GM21737 (cell line): ENCODE results near the gene LDLRAD4.

Source experiments
- ATAC-seq: cut with Tn5 transposase; IDR thresholded peaks from one replicate; pipeline ENCODE4 v1.9.1; 2021; ENCODE audit warnings: mild to moderate bottlenecking, moderate library complexity; ENCODE audit not compliant: unreplicated experiment

Gene LDLRAD4

GRCh38 chr18:13227910-13228309 lies 9.3 kb downstream of the LDLRAD4 start:
- no peak for ATAC-seq

- no peak for ATAC-seq
Observed at GRCh38 chr18:13229001-13229671, 10.6 kb downstream of the LDLRAD4 start.

GRCh38 chr18:13231151-13231550 lies 12.6 kb downstream of the LDLRAD4 start:
- ATAC-seq = no peak

- no peak for ATAC-seq
Observed at GRCh38 chr18:13232086-13232917, 13.7 kb downstream of the LDLRAD4 start.

- no peak for ATAC-seq
Observed at GRCh38 chr18:13232971-13233786, 14.6 kb downstream of the LDLRAD4 start.

GRCh38 chr18:13233787-13234783 lies 15.5 kb downstream of the LDLRAD4 start:
- no peak for ATAC-seq

- no peak for ATAC-seq
Observed at GRCh38 chr18:13235421-13235831, 16.9 kb downstream of the LDLRAD4 start.

- no peak for ATAC-seq
Observed at GRCh38 chr18:13235981-13236380, 17.4 kb downstream of the LDLRAD4 start.

- ATAC-seq = no peak
Observed at GRCh38 chr18:13236411-13236810, 17.9 kb downstream of the LDLRAD4 start.

GRCh38 chr18:13237073-13237472 lies 18.5 kb downstream of the LDLRAD4 start:
- ATAC-seq = no peak

GRCh38 chr18:13237641-13238040 lies 19.1 kb downstream of the LDLRAD4 start:
- no peak for ATAC-seq

GRCh38 chr18:13239171-13239956 lies 20.8 kb downstream of the LDLRAD4 start:
- ATAC-seq = no peak

GRCh38 chr18:13240060-13240725 lies 21.6 kb downstream of the LDLRAD4 start:
- no peak for ATAC-seq

GRCh38 chr18:13241083-13241892 lies 22.7 kb downstream of the LDLRAD4 start:
- no peak for ATAC-seq

- ATAC-seq = no peak
Observed at GRCh38 chr18:13241893-13242175, 23.3 kb downstream of the LDLRAD4 start.

GRCh38 chr18:13242797-13243196 lies 24.2 kb downstream of the LDLRAD4 start:
- no peak for ATAC-seq

- no peak for ATAC-seq
Observed at GRCh38 chr18:13243363-13243762, 24.8 kb downstream of the LDLRAD4 start.

GRCh38 chr18:13244135-13244534 lies 25.6 kb downstream of the LDLRAD4 start:
- ATAC-seq = no peak
